Activated B cell treated with CpG ODN at 0.5 μM for 24 hours (primary cell): ENCODE data around the gene ALDH3A2. TPM values are rescaled to one million over a fixed set of nuclear protein-coding genes. Genes with fewer than 3 reads are reported as not detected.

Experiments
- ATAC-seq: fragments of 200-7000 bp; cut with Tn5 transposase; one replicate; pipeline ENCODE4 v1.10.0; 2021; ENCODE audit warnings: low read depth, mild to moderate bottlenecking, moderate library complexity
- CTCF ChIA-PET: fragments of 350-600 bp; sonication (Branson Sonifier 250); formaldehyde crosslinking; loops from one replicate; lab custom pipeline; 2021; ENCODE audit warnings: antibody characterized with exemption; lab: Charles Lee
- POLR2A ChIA-PET: fragments of 350-600 bp; sonication (Branson Sonifier 250); formaldehyde crosslinking; loops from one replicate; lab custom pipeline; 2021; ENCODE audit warnings: antibody characterized with exemption; lab: Charles Lee
- DNase-seq: peaks from one replicate; pipeline ENCODE4 v3.0.0; 2022
- H3K27ac Mint-ChIP-seq: one replicate; pipeline ENCODE4 v1.8.0; 2020; ENCODE audit warnings: mixed read lengths
- H3K27me3 Mint-ChIP-seq: one replicate; pipeline ENCODE4 v1.8.0; 2021; ENCODE audit warnings: mixed read lengths
- H3K36me3 Mint-ChIP-seq: one replicate; pipeline ENCODE4 v1.8.0; 2021; ENCODE audit warnings: low read depth, mixed read lengths
- H3K4me1 Mint-ChIP-seq: one replicate; pipeline ENCODE4 v1.8.0; 2021; ENCODE audit warnings: mixed read lengths
- H3K4me3 Mint-ChIP-seq: one replicate; pipeline ENCODE4 v1.8.0; 2020; ENCODE audit warnings: mild to moderate bottlenecking, mixed read lengths
- H3K9me3 Mint-ChIP-seq: one replicate; pipeline ENCODE4 v1.8.0; 2020; ENCODE audit warnings: mixed read lengths
- intact Hi-C: fragments of 100-400 bp; cut with micrococcal nuclease; formaldehyde crosslinking; loops from one replicate; pipeline ENCODE4 v1.15.1; 2024
- total RNA-seq: library from RNA; stranded (reverse); gene quantifications from 2 replicates; pipeline ENCODE4 v1.2.3, GENCODE V29; 2022
- TF ChIP-seq, protein P1 (sequence below): fragments of 200-600 bp; IDR thresholded peaks from one replicate; pipeline ENCODE4 v1.8.0; 2022; ENCODE audit warnings: antibody characterized with exemption, mild to moderate bottlenecking

Gene ALDH3A2
- total RNA-seq, 1 donor from 2014 or later, result 18.3 TPM

GRCh38 chr17:19716108-19717030 lies 67.8 kb downstream of the ALDH3A2 start, which contains the start of gene SLC47A2:
Gene SLC47A2, minus strand, starts transcription at chr17:19716584. Its CDS starts 29 bp downstream, at chr17:19716555.
- intact Hi-C loops, result no loop called here
- Mint-ChIP-seq H3K4me1 (no peaks in the 10 kb centered on the region), H3K9me3 (no peaks in the 10 kb centered on the region), H3K36me3 (no peaks in the 10 kb centered on the region), H3K4me3 (no peak within 1 kb of the TSS), H3K27ac (no peak within 1 kb of the TSS), H3K27me3 (peaks cover 4% of the 10 kb centered on the region)
- DNase-seq (no peak), ATAC-seq (no peak)
- ChIA-PET POLR2A (no interaction called here), CTCF (no interaction called here)
- TF ChIP-seq, protein P1, sequence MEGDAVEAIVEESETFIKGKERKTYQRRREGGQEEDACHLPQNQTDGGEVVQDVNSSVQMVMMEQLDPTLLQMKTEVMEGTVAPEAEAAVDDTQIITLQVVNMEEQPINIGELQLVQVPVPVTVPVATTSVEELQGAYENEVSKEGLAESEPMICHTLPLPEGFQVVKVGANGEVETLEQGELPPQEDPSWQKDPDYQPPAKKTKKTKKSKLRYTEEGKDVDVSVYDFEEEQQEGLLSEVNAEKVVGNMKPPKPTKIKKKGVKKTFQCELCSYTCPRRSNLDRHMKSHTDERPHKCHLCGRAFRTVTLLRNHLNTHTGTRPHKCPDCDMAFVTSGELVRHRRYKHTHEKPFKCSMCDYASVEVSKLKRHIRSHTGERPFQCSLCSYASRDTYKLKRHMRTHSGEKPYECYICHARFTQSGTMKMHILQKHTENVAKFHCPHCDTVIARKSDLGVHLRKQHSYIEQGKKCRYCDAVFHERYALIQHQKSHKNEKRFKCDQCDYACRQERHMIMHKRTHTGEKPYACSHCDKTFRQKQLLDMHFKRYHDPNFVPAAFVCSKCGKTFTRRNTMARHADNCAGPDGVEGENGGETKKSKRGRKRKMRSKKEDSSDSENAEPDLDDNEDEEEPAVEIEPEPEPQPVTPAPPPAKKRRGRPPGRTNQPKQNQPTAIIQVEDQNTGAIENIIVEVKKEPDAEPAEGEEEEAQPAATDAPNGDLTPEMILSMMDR, result no peak

- Mint-ChIP-seq H3K27ac (no peak overlapping the region), H3K4me1 (no peaks in the 10 kb centered on the region), H3K27me3 (peaks cover 4% of the 10 kb centered on the region), H3K36me3 (no peaks in the 10 kb centered on the region), H3K4me3 (no peak overlapping the region), H3K9me3 (no peaks in the 10 kb centered on the region)
- TF ChIP-seq, protein P1, result no peak
- intact Hi-C loops, result no loop called here
- ATAC-seq, result no peak
- ChIA-PET POLR2A (no interaction called here), CTCF (no interaction called here)
- DNase-seq, result no peak
These were observed 68.4 kb downstream of the ALDH3A2 start for GRCh38 chr17:19717031-19717360.

DNA sequence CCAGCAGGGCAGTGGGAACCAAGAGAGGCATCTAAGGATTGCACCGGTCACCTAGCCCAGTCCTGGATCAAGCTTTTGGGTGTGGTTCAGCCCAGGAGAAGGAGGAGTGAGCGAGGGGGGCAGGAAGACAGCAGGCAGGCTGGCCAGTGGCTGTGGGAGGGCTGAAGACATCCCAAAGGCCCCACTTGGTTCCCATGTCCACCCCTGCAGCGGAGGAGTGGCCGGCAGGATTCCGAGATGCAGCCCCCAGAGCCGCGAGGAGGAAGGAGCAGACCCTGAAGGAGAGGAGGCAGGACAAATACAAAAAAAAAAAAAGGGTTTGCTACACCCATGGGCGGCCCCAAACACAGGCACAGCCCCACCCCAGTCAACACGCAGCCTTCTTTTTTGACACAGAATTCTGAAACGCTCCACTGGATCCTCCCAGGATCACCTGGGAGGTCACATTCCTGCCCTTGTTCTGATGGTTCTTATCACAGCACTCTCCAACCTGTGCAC lies 68.9 kb downstream of the ALDH3A2 start:
- no peak for ATAC-seq
- intact Hi-C loops, result no loop called here
- TF ChIP-seq, protein P1, result no peak
- Mint-ChIP-seq H3K4me3 (no peak overlapping the region), H3K9me3 (no peaks in the 10 kb centered on the region), H3K27ac (no peak overlapping the region), H3K27me3 (peaks cover 4% of the 10 kb centered on the region), H3K4me1 (no peaks in the 10 kb centered on the region), H3K36me3 (no peaks in the 10 kb centered on the region)
- POLR2A ChIA-PET, result no interaction called here
- DNase-seq, result no peak
- CTCF ChIA-PET, result no interaction called here

DNA sequence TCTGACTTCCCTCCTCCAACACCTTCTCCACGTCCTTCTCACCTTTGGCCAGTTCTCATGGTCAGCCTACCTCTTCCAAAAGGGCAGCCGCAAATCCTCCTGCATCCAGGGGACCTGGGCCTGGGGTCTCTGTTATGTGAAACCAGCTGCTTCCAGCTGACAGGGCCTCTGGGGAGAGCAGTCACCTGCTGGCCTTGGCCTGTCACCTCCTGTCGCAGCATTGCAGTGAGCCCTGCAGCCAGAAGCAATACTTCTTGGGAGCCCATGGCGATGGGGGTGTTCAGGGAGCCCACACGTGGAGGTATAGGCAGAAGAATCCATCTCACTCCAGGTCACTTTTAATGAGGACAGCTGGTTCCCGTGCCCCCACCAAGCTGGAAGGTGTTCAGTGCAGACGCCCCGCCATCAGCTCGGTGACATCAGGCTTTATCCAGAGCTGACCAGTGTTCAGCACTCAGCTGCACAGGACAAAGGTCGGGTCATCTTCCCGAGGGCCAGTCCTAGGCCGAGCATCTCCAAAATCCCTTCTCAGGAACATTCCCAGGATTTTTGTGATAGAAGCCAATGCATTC lies 69.6 kb downstream of the ALDH3A2 start:
- ChIA-PET CTCF (no interaction called here), POLR2A (no interaction called here)
- ATAC-seq, result no peak
- peaks cover 4% of the 10 kb centered on the region for H3K27me3 Mint-ChIP-seq
- no peak overlapping the region for H3K27ac Mint-ChIP-seq
- intact Hi-C loops, result no loop called here
- H3K36me3 Mint-ChIP-seq, result no peaks in the 10 kb centered on the region
- no peak for DNase-seq
- no peaks in the 10 kb centered on the region for H3K4me1 Mint-ChIP-seq
- TF ChIP-seq, protein P1, result no peak
- no peaks in the 10 kb centered on the region for H3K9me3 Mint-ChIP-seq
- no peak overlapping the region for H3K4me3 Mint-ChIP-seq

- Mint-ChIP-seq H3K36me3 (no peaks in the 10 kb centered on the region), H3K27me3 (peaks cover 4% of the 10 kb centered on the region), H3K4me3 (no peak overlapping the region), H3K27ac (no peak overlapping the region), H3K4me1 (peaks cover under 1% of the 10 kb centered on the region), H3K9me3 (no peaks in the 10 kb centered on the region)
- ChIA-PET POLR2A (no interaction called here), CTCF (no interaction called here)
- TF ChIP-seq, protein P1, result no peak
- DNase-seq (no peak), ATAC-seq (no peak)
- intact Hi-C loops, result no loop called here
These were observed 70.2 kb downstream of the ALDH3A2 start for GRCh38 chr17:19718613-19719354.
